ENCODE measurements around the gene ACP4.
"Not testable (repeated sequence)": the region's sequence is repeated elsewhere in the genome, so short reads cannot be mapped to it uniquely, and the experiment has no call there.

The ACP4 gene

DNA sequence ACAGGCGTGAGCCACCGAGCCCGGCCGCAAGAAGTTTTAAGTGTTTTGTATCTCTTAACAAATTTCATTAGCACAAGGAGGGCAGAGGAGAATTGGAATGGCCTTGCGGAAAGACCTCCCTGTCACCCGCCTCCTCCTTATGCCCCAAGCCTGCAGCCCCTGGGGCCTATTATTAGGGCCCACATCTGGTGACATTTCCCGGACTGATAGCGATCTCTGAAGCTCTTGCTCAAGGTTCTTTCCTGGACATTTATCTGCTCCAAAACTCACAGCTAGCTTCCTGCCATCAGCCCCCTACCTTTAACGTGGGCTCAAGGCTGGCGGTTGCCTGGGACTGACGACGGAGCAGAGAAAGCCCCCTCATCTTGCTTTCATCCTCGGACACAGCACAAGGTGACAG is 26.7 kb upstream of the ACP4 start:
- not testable (repeated sequence) for H3K9me2 ChIP-seq (replicated peaks; ENCODE audit: insufficient read depth, low read length); H2AFZ ChIP-seq (ENCODE audit: low read length); H3K79me2 ChIP-seq (ENCODE audit: low read length); H4K20me1 ChIP-seq (ENCODE audit: insufficient read depth, low read length); H3K36me3 ChIP-seq (replicated peaks; ENCODE audit: insufficient read depth, low read length); H3K9me3 ChIP-seq (replicated peaks; ENCODE audit: insufficient read depth, low read length); H3K4me1 ChIP-seq (ENCODE audit: low read length); DNase-seq; H3K4me2 ChIP-seq (ENCODE audit: low read depth, low read length); H3F3A ChIP-seq (ENCODE audit: insufficient read depth, low read length); H3K4me3 ChIP-seq (ENCODE audit: low read length); H3K27ac ChIP-seq (ENCODE audit: low read length); H3K9ac ChIP-seq (ENCODE audit: low read length)
- H3K27me3 ChIP-seq (replicated peaks; ENCODE audit: insufficient read depth, low read length), result peaks cover 85% of the 10 kb centered on the region

DNA sequence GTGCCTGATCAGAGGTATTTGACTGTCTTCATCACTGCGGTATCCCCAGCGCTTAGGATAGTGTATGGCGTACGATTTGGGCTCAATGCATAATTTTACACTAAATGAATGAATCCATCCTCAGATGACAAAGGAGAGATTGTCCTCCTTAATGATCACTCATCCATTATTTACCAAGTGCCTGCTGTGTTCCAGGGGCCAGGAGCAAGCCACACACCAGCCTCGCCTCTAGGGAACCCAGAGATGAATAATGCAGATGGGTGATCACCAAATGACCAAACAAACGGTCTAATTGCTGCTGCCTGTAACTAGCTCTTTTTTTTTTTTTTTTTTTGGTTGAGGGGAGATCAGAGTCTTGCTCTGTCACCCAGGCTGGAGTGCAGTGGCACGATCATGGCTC is 25.8 kb upstream of the ACP4 start:
- Histone ChIP-seq H3K9ac (ENCODE audit: low read length) (no peak overlapping the region), H3K27ac (ENCODE audit: low read length) (no peak overlapping the region), H3F3A (ENCODE audit: insufficient read depth, low read length) (no peaks in the 10 kb centered on the region), H4K20me1 (ENCODE audit: insufficient read depth, low read length) (no peaks in the 10 kb centered on the region), H3K9me3 (replicated peaks; ENCODE audit: insufficient read depth, low read length) (no peaks in the 10 kb centered on the region), H3K4me3 (ENCODE audit: low read length) (no peak overlapping the region), H2AFZ (ENCODE audit: low read length) (no peak overlapping the region), H3K9me2 (replicated peaks; ENCODE audit: insufficient read depth, low read length) (no peaks in the 10 kb centered on the region), H3K27me3 (replicated peaks; ENCODE audit: insufficient read depth, low read length) (peaks cover 86% of the 10 kb centered on the region), H3K79me2 (ENCODE audit: low read length) (no peaks in the 10 kb centered on the region), H3K4me2 (ENCODE audit: low read depth, low read length) (no peak overlapping the region), H3K36me3 (replicated peaks; ENCODE audit: insufficient read depth, low read length) (no peaks in the 10 kb centered on the region), H3K4me1 (ENCODE audit: low read length) (no peaks in the 10 kb centered on the region)
- no peak for DNase-seq
- TF ChIP-seq, protein P1, sequence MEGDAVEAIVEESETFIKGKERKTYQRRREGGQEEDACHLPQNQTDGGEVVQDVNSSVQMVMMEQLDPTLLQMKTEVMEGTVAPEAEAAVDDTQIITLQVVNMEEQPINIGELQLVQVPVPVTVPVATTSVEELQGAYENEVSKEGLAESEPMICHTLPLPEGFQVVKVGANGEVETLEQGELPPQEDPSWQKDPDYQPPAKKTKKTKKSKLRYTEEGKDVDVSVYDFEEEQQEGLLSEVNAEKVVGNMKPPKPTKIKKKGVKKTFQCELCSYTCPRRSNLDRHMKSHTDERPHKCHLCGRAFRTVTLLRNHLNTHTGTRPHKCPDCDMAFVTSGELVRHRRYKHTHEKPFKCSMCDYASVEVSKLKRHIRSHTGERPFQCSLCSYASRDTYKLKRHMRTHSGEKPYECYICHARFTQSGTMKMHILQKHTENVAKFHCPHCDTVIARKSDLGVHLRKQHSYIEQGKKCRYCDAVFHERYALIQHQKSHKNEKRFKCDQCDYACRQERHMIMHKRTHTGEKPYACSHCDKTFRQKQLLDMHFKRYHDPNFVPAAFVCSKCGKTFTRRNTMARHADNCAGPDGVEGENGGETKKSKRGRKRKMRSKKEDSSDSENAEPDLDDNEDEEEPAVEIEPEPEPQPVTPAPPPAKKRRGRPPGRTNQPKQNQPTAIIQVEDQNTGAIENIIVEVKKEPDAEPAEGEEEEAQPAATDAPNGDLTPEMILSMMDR (IDR thresholded peaks at IDR 0.05; ENCODE audit: low read length), result no peak
- no peak for TF ChIP-seq EZH2phosphoT487 (IDR thresholded peaks at IDR 0.05; ENCODE audit: low read length)

- not testable (repeated sequence) for H3K79me2 ChIP-seq (ENCODE audit: low read length); H3K4me3 ChIP-seq (ENCODE audit: low read length); H3K9me2 ChIP-seq (replicated peaks; ENCODE audit: insufficient read depth, low read length); H3K9me3 ChIP-seq (replicated peaks; ENCODE audit: insufficient read depth, low read length); H3K9ac ChIP-seq (ENCODE audit: low read length); H4K20me1 ChIP-seq (ENCODE audit: insufficient read depth, low read length); H3K4me2 ChIP-seq (ENCODE audit: low read depth, low read length); H3K4me1 ChIP-seq (ENCODE audit: low read length); H3K27ac ChIP-seq (ENCODE audit: low read length); H3F3A ChIP-seq (ENCODE audit: insufficient read depth, low read length); H2AFZ ChIP-seq (ENCODE audit: low read length); H3K36me3 ChIP-seq (replicated peaks; ENCODE audit: insufficient read depth, low read length); DNase-seq
- H3K27me3 ChIP-seq (replicated peaks; ENCODE audit: insufficient read depth, low read length), result peaks cover 82% of the 10 kb centered on the region
Measured at GRCh38 chr19:50766746-50767145, 23.5 kb upstream of the ACP4 start.

- H3K9me2 ChIP-seq (replicated peaks; ENCODE audit: insufficient read depth, low read length); H3K4me2 ChIP-seq (ENCODE audit: low read depth, low read length); H3K9ac ChIP-seq (ENCODE audit: low read length); H3K79me2 ChIP-seq (ENCODE audit: low read length); H4K20me1 ChIP-seq (ENCODE audit: insufficient read depth, low read length); H3K4me1 ChIP-seq (ENCODE audit: low read length); H2AFZ ChIP-seq (ENCODE audit: low read length); H3K4me3 ChIP-seq (ENCODE audit: low read length); H3K9me3 ChIP-seq (replicated peaks; ENCODE audit: insufficient read depth, low read length); H3K36me3 ChIP-seq (replicated peaks; ENCODE audit: insufficient read depth, low read length); H3K27ac ChIP-seq (ENCODE audit: low read length); DNase-seq; H3F3A ChIP-seq (ENCODE audit: insufficient read depth, low read length): not testable (repeated sequence)
- H3K27me3 ChIP-seq (replicated peaks; ENCODE audit: insufficient read depth, low read length), result peaks cover 77% of the 10 kb centered on the region
Measured at GRCh38 chr19:50767263-50767662, 23.0 kb upstream of the ACP4 start.

GRCh38 chr19:50768277-50768676 is 21.9 kb upstream of the ACP4 start:
- Histone ChIP-seq H3F3A (ENCODE audit: insufficient read depth, low read length) (no peaks in the 10 kb centered on the region), H3K9me3 (replicated peaks; ENCODE audit: insufficient read depth, low read length) (no peaks in the 10 kb centered on the region), H3K4me3 (ENCODE audit: low read length) (no peak overlapping the region), H3K4me1 (ENCODE audit: low read length) (no peaks in the 10 kb centered on the region), H3K36me3 (replicated peaks; ENCODE audit: insufficient read depth, low read length) (no peaks in the 10 kb centered on the region), H3K79me2 (ENCODE audit: low read length) (no peaks in the 10 kb centered on the region), H3K4me2 (ENCODE audit: low read depth, low read length) (peak overlapping the region; percentile 21; the same call in 1 of the 2 replicates), H4K20me1 (ENCODE audit: insufficient read depth, low read length) (no peaks in the 10 kb centered on the region), H3K9ac (ENCODE audit: low read length) (no peak overlapping the region), H2AFZ (ENCODE audit: low read length) (no peak overlapping the region), H3K9me2 (replicated peaks; ENCODE audit: insufficient read depth, low read length) (no peaks in the 10 kb centered on the region), H3K27me3 (replicated peaks; ENCODE audit: insufficient read depth, low read length) (peaks cover 74% of the 10 kb centered on the region), H3K27ac (ENCODE audit: low read length) (no peak overlapping the region)
- TF ChIP-seq EZH2phosphoT487 (IDR thresholded peaks at IDR 0.05; ENCODE audit: low read length) (no peak), EZH2 (optimal IDR thresholded peaks at IDR 0.05; ENCODE audit: low read depth, low read length) (no peak)
- TF ChIP-seq, protein P1 (IDR thresholded peaks at IDR 0.05; ENCODE audit: low read length), result no peak
- DNase-seq, result no peak

DNA sequence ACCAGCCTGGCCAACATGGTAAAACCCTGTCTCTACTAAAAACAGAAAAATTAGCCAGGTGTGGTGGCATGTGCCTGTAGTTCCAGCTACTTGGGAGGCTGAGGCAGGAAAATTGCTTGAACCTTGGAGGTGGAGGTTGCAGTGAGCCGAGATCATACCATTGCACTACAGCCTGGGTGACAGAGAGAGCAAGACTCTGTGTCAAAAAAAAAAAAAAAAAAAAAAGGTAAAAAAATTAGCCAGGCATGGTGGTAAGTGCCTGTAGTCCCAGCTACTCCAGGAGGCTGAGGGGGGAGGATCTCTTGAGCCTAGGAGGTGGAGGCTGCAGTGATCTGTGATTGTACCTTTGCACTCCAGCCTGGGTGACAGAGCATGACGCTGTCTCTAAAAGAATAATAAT is 20.1 kb upstream of the ACP4 start, which contains the start of gene GPR32:
Gene GPR32, plus strand, starts transcription at position 301 of the 400 bp plus-strand sequence. CDS start 137 bp downstream, outside the sequence.
- H3K4me1 ChIP-seq (ENCODE audit: low read length); H3K9ac ChIP-seq (ENCODE audit: low read length); H3K9me3 ChIP-seq (replicated peaks; ENCODE audit: insufficient read depth, low read length); H3K36me3 ChIP-seq (replicated peaks; ENCODE audit: insufficient read depth, low read length); H3F3A ChIP-seq (ENCODE audit: insufficient read depth, low read length); H3K27ac ChIP-seq (ENCODE audit: low read length); H3K4me2 ChIP-seq (ENCODE audit: low read depth, low read length); DNase-seq; H2AFZ ChIP-seq (ENCODE audit: low read length); H3K9me2 ChIP-seq (replicated peaks; ENCODE audit: insufficient read depth, low read length); H3K4me3 ChIP-seq (ENCODE audit: low read length); H4K20me1 ChIP-seq (ENCODE audit: insufficient read depth, low read length); H3K79me2 ChIP-seq (ENCODE audit: low read length): not testable (repeated sequence)
- peaks cover 77% of the 10 kb centered on the region for H3K27me3 ChIP-seq (replicated peaks; ENCODE audit: insufficient read depth, low read length)

Measured in MM.1S (cell line).